ENCODE measurements around the gene IFIT1B. TPM values are rescaled to one million over a fixed set of nuclear protein-coding genes. Genes with fewer than 3 reads are reported as not detected.

IFIT1B gene
- total and polyA plus RNA-seq, 2 of the 8 experiments (the other 6 are each of a cell fraction or from before 2014, with no cell fraction given) = not detected

GRCh38 chr10:89392974-89393373 is 15.1 kb downstream of the IFIT1B start:
- H3K18ac ChIP-seq (ENCODE audit: extremely low read depth, low read length) = no peak overlapping the region; the same call in 1 of the 2 replicates
- H3K9me3 ChIP-seq (ENCODE audit: insufficient read depth in 2 of 2, low read depth in 1 of 2, low read length in 1 of 2) = no peaks in the 10 kb centered on the region
- no peak overlapping the region for H4K5ac ChIP-seq (ENCODE audit: insufficient read length, low read depth, low read length)
- H3K4ac ChIP-seq (replicated peaks; ENCODE audit: insufficient read length, low read depth, low read length) = no peak overlapping the region
- H4K20me1 ChIP-seq (replicated peaks in 1 of 2; ENCODE audit: control insufficient read depth in 1 of 2, insufficient read depth in 2 of 2, low read length in 2 of 2) = no peaks in the 10 kb centered on the region
- no peak overlapping the region for H2BK120ac ChIP-seq (replicated peaks; ENCODE audit: low read depth, low read length)
- FAIRE-seq = no peak
- H3K4me2 ChIP-seq (ENCODE audit: insufficient read depth in 1 of 2, low read depth in 2 of 2, low read length in 2 of 2) = peak overlapping the region; percentile 64 to 86; a peak in 2 of 4 replicates
- H3K4me3 ChIP-seq (ENCODE audit: extremely low read depth in 1 of 4, insufficient read depth in 2 of 4, low read depth in 3 of 4, low read length in 4 of 4) = peak overlapping the region in 1 of 4 experiments; percentile 56; a peak in 2 of 8 replicates
- H3K14ac ChIP-seq (ENCODE audit: insufficient read length) = no peak overlapping the region
- no peak overlapping the region for H2BK20ac ChIP-seq (ENCODE audit: low read length)
- H3K23ac ChIP-seq (ENCODE audit: insufficient read length) = no peak overlapping the region
- no peak overlapping the region for H2BK15ac ChIP-seq (ENCODE audit: low read length)
- no peak overlapping the region for H3K9ac ChIP-seq (replicated peaks in 1 of 4; ENCODE audit: extremely low read depth in 1 of 4, low read depth in 3 of 4, low read length in 3 of 4)
- CTCF ChIA-PET (ENCODE audit: partially characterized antibody) = interaction anchor here (0.5 to 2.6 kb wide), 12 partner anchors 10 to 460 kb away, joined by 3 to 14 read pairs (median 3); partner anchors contain the start of gene IFIT5
- no peaks in the 10 kb centered on the region for H3K36me3 ChIP-seq (ENCODE audit: control insufficient read depth in 2 of 4, insufficient read depth in 4 of 4, low read length in 3 of 4)
- H3K27me3 ChIP-seq (replicated peaks in 1 of 4; ENCODE audit: control insufficient read depth in 3 of 4, extremely low read depth in 1 of 4, insufficient read depth in 3 of 4, low read length in 3 of 4) = no peaks in the 10 kb centered on the region
- H3K23me2 ChIP-seq (ENCODE audit: low read depth, low read length) = no peaks in the 10 kb centered on the region; the same call in 1 of the 2 replicates
- H3K56ac ChIP-seq (replicated peaks; ENCODE audit: insufficient read length, low read depth, low read length) = no peak overlapping the region
- no peak overlapping the region for H4K91ac ChIP-seq (replicated peaks; ENCODE audit: insufficient read length, low read length)
- H2BK12ac ChIP-seq (ENCODE audit: low read depth, low read length) = peak overlapping the region; percentile 61; the same call in 1 of the 2 replicates
- H4K8ac ChIP-seq (ENCODE audit: extremely low read depth, insufficient read depth, low read length) = no peak overlapping the region
- H2AK5ac ChIP-seq (ENCODE audit: low read depth, low read length) = no peak overlapping the region
- POLR2A ChIA-PET (ENCODE audit: partially characterized antibody) = interaction anchor here (0.7 to 1.3 kb wide), 2 partner anchors 15 to 88 kb away, joined by 3 read pairs; partner anchors contain the start of gene IFIT1B
- peaks cover 0 to 5% (median 3%) of the 10 kb centered on the region in 4 experiments; a peak in 2 of 7 replicates for H3K4me1 ChIP-seq (replicated peaks in 1 of 4; ENCODE audit: control insufficient read depth in 3 of 4, insufficient read depth in 4 of 4, low read length in 3 of 4)
- no peak for DNase-seq (ENCODE audit: low read depth in 1 of 2, low spot score in 2 of 2)
- H3K79me1 ChIP-seq (ENCODE audit: low read depth, low read length) = no peaks in the 10 kb centered on the region
- H3K27ac ChIP-seq (ENCODE audit: low read depth, low read length) = no peak overlapping the region
- H2BK5ac ChIP-seq (ENCODE audit: low read depth, low read length) = no peak overlapping the region
- H3K79me2 ChIP-seq (ENCODE audit: control insufficient read depth in 1 of 2, insufficient read depth in 2 of 2, low read length in 2 of 2) = no peaks in the 10 kb centered on the region
- 81% methylated on average over 2 of the region's 2 CpGs; no CpG with 5 or more reads in 1 of the 2 experiments for WGBS, 2 experiments (ENCODE audit: extremely low coverage in 1 of 2, insufficient coverage in 1 of 2, insufficient read length in 1 of 2, insufficient replicate concordance in 2 of 2, low coverage in 1 of 2, low lambda C conversion rate in 2 of 2, missing lambda C conversion rate in 1 of 2)
- H2AFZ ChIP-seq (ENCODE audit: low read length) = peak overlapping the region; percentile 19; the same call in 1 of the 2 replicates
- TF ChIP-seq KDM1A (IDR thresholded peaks at IDR 0.05; ENCODE audit: borderline replicate concordance, low read length) (no peak), HDAC6 (IDR thresholded peaks at IDR 0.05; ENCODE audit: low read depth, low read length) (no peak), SRF (IDR thresholded peaks at IDR 0.05; ENCODE audit: low read depth, low read length) (no peak), TCF12 (IDR thresholded peaks at IDR 0.05; ENCODE audit: low read depth, low read length) (no peak), BACH1 (IDR thresholded peaks at IDR 0.05; ENCODE audit: low read length) (no peak), KDM5A (IDR thresholded peaks at IDR 0.05; ENCODE audit: low read length) (no peak), SP2 (IDR thresholded peaks at IDR 0.05; ENCODE audit: low read length) (no peak)

Data from H1 (cell line).